Activated CD8-positive, alpha-beta memory T cell treated with anti-CD3 and anti-CD28 coated beads for 4 hours (primary cell): ENCODE data around the gene ZBTB7A.
"Not testable (repeated sequence)": the region's sequence is repeated elsewhere in the genome, so short reads cannot be mapped to it uniquely, and the experiment has no call there.

Experiments
- DNase-seq, 2 donors: peaks; one replicate each; pipeline ENCODE4 v3.0.0-alpha.2; 2020; ENCODE audit warnings: low read depth in 2 of 2

The ZBTB7A gene

DNA sequence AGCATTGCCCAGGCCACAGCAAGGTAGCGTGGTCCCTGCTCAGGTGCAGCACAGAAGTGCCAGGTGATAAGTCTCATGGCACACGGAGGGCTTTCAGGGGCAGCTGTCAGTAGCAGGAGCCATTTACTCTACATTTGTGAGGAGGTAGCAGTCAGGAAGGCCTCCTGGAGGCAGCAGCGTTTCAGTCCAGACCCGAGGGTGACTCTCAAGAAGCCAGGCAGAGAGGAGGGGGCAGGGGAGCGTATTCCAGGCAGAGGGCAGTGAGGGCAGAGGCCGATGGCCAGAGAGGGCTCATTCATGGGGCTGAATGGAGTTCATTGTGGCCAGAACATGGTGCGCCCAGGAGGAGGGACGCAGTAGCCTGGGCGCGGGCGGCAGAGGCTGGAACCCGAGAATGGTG, 50.2 kb downstream of the ZBTB7A start:
- DNase-seq: no peak

DNA sequence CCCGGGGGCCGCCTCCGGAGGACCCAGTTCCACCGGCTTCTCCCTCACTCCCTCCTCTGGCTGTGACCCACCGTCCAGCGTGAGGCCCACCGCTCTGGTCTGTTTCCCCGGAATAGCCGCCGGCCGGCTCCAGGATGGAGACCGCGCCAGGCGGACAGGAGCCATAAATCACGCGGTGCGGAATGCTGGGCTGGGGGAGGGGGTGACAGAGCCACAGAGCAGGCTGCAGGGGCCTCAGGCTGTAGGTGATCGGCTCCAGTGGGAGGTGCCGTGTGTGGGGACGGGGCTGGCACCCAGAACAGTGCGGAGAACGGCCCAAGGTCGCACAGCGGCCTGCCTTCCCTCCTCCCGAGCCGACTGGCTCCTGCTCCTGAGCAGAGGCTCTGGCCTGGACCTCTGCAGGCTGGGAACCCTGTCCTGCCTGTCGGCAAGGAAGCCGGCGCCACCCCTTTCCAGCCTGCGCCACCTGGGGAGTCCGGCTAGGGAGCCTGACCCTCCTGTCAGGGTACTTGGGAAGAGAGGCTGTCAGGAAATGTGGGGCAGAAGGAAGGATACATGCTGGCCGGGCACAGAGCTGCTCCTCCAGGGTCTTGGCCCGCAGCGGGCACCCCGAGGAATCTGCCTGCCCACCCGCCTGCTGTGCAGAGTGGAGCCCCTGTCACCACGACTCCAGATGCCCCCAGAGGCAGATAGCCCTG, 50.8 kb downstream of the ZBTB7A start:
- no peak for DNase-seq

GRCh38 chr19:4014541-4015491, 51.9 kb downstream of the ZBTB7A start:
- DNase-seq: no peak

GRCh38 chr19:4013886-4014540, 52.7 kb downstream of the ZBTB7A start:
- no peak for DNase-seq

DNA sequence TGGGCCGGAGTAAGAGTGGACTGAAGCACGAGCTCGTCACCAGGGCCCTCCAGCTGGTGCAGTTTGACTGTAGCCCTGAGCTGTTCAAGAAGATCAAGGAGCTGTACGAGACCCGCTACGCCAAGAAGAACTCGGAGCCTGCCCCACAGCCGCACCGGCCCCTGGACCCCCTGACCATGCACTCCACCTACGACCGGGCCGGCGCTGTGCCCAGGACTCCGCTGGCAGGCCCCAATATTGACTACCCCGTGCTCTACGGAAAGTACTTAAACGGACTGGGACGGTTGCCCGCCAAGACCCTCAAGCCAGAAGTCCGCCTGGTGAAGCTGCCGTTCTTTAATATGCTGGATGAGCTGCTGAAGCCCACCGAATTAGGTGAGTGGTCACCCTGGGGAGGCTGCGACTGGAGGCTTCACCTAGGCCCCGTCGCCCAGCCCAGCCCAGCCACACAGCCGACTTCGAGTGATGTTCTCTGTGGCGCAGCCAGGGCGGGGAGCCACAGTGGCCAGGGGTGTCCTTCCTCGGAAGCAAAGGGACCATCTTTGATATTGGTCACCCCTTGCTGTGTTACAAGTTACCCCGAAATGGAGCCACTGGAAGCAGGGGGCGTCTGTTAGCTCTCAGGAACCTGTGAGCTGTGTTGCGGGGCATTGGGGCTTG, 53.6 kb downstream of the ZBTB7A start:
- no peak for DNase-seq

- DNase-seq: no peak
Observed at GRCh38 chr19:4012092-4012974, 54.4 kb downstream of the ZBTB7A start.

- DNase-seq: not testable (repeated sequence)
Observed at GRCh38 chr19:4011430-4011829, 55.3 kb downstream of the ZBTB7A start.

GRCh38 chr19:4010808-4011110, 55.9 kb downstream of the ZBTB7A start:
- DNase-seq: no peak

- DNase-seq: no peak
Observed at GRCh38 chr19:4009990-4010807, 56.5 kb downstream of the ZBTB7A start.

GRCh38 chr19:4007836-4008539, 58.7 kb downstream of the ZBTB7A start:
- DNase-seq: no peak

DNA sequence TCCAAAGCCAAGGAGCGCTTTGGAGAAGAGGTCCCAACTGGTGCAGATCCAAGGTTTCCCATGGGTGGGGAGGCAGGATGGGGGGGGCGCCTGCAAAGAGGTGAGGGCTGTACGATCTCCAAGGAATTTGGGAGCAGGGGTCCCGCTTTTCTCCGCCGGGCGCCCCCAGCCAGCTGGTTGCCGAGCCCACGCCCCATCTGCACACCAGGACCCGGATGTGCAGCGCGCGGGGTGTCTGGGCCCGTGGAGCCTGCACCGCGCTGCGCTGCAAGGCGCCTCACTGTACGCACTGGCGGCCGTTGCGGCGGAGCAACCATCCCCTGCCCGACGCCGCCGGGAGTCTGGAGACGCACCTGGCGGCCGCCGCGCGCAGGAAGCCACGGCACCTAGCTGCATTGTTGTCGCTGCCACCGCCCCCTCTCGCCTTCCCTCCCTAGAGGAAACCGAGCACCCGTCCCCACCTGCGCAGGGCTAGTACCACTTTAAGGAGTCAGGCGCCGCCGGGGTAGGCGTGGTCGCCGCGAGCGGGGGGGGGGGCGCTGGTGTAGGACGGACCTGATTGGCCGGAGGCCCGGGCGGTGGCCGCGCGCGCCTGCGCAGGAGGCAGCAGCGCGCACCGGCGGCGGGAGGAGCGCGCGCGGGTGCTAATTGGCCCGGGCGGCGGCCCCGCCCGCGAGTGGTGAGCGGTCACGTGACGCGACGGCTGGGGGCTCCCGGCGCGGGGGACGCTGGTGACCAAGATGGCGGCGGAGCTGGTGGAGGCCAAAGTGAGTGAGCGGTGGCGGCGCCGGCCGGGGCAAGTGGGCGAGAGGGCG, 59.5 kb downstream of the ZBTB7A start, which contains the start of gene PIAS4:
TSS of gene PIAS4 (plus strand) at position 716 of the 815 bp plus-strand sequence. CDS start at position 741, 25 bp downstream.
- peak; percentile 89 to 93 for DNase-seq

- DNase-seq: not testable (repeated sequence)
Observed at GRCh38 chr19:4005436-4005835, 61.3 kb downstream of the ZBTB7A start.

DNA sequence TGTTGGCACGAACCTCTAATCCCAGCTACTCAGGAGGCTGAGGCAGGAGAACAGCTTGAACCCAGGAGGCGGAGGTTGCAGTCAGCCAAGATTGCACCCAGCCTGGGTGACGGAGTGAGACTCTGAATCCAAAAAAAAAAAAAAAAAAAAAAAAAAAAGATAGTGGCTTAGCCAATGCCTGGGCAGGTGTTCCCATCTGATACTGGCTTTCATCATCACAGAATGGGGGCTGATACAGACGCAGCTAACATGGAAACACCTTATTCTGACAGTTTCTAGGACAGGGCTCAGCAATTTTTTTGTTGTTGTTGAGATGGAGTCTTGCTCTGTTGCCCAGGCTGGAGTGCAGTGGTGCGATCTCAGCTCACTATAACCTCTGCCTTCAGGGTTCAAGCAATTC, 65.9 kb downstream of the ZBTB7A start:
- not testable (repeated sequence) for DNase-seq

GRCh38 chr19:3998667-3999412, 67.9 kb downstream of the ZBTB7A start:
- not testable (repeated sequence) for DNase-seq

- no peak for DNase-seq
Observed at GRCh38 chr19:3995607-3996006, 71.1 kb downstream of the ZBTB7A start.
